K562 (cell line): ENCODE measurements around the gene SEMA3C. TPM values are rescaled to one million over a fixed set of nuclear protein-coding genes. Genes with fewer than 3 reads are reported as not detected.

Experiments used
- ATAC-seq: fragments of 200-7000 bp; cut with Tn5 transposase; 3 replicates; pipeline ENCODE4 v1.9.1; 2020; ENCODE audit warnings: moderate library complexity
- BruUV-seq: library from RNA; stranded (reverse); fragments of 400-500 nt; replicated peaks from 2 replicates; lab custom pipeline; 2021; lab: Mats Ljungman, UMichigan
- CTCF ChIA-PET: fragments of 300-600 bp; formaldehyde crosslinking; extraction: SDS; loops from one replicate; lab custom pipeline; 2021; ENCODE audit warnings: low intra/inter-chr PET ratio; lab: Yijun Ruan, JAX
- POLR2A ChIA-PET: fragments of 300-600, 350-650 bp; sonication (Branson Sonifier 250); formaldehyde crosslinking; extraction: SDS; loops from one replicate; lab custom pipeline; 2021; ENCODE audit warnings: antibody characterized with exemption, inconsistent platforms; lab: Yijun Ruan, JAX
- DNase-seq, 4 experiments: peaks; one replicate each; pipeline versions ENCODE4 v3.0.0 to v3.0.0-alpha.2; 2011 to 2018; ENCODE audit warnings: low spot score in 3 of 4, mixed read lengths in 3 of 4; ENCODE audit errors: extremely low read depth in 1 of 4
- FAIRE-seq: peaks from 2 replicates; lab custom pipeline; 2011; peaks lifted over from hg19 to GRCh38; lab: Jason Lieb, UNC
- H2AFZ ChIP-seq: 2 replicates; pipeline ENCODE4 v1.6.0; 2011; ENCODE audit warnings: low read depth, low read length, control low read depth, inconsistent platforms
- H3K27ac ChIP-seq: fragments of 200-600 bp; 3 replicates; pipeline ENCODE4 v1.8.0; 2011; ENCODE audit warnings: low read depth, mild to moderate bottlenecking, control low read depth, inconsistent platforms, low read length, moderate library complexity, mixed read lengths; ENCODE audit errors: extremely low read depth
- H3K27me3 ChIP-seq, 2 experiments: fragments of 300-600 bp in 1 of 2; 2 replicates in 1 of 2; 3 replicates in 1 of 2; pipeline versions ENCODE4 v1.6.0 to v1.8.0; 2011; ENCODE audit warnings: inconsistent platforms in 2 of 2, low read length in 2 of 2, mild to moderate bottlenecking in 1 of 2, mixed read lengths in 1 of 2, moderate library complexity in 1 of 2; ENCODE audit not compliant: control insufficient read depth in 2 of 2, insufficient read depth in 2 of 2
- H3K36me3 ChIP-seq: fragments of 300-600 bp; 3 replicates; pipeline ENCODE4 v1.8.0; 2011; ENCODE audit warnings: mild to moderate bottlenecking, low read length, inconsistent platforms; ENCODE audit not compliant: control insufficient read depth, insufficient read depth
- H3K4me1 ChIP-seq, 2 experiments: fragments of 200-600 bp in 1 of 2; replicated peaks in 1 of 2; 2 replicates in 1 of 2; 3 replicates in 1 of 2; pipeline versions ENCODE4 v1.5.1 to v1.8.0; 2011; ENCODE audit warnings: inconsistent platforms in 2 of 2, low read length in 2 of 2, mild to moderate bottlenecking in 1 of 2, mixed read lengths in 1 of 2, moderate library complexity in 1 of 2; ENCODE audit not compliant: control insufficient read depth in 2 of 2, insufficient read depth in 2 of 2
- H3K4me2 ChIP-seq: 2 replicates; pipeline ENCODE4 v1.6.1; 2011; ENCODE audit warnings: low read length, control low read depth, inconsistent platforms, mixed read lengths; ENCODE audit not compliant: insufficient read depth
- H3K4me3 ChIP-seq: fragments of 200-600 bp; sonication (generic), shearing (Covaris generic); 2 replicates; pipeline ENCODE4 v1.5.1; 2016; ENCODE audit warnings: control low read depth, inconsistent platforms
- H3K79me2 ChIP-seq: fragments of 200-600 bp; 3 replicates; pipeline ENCODE4 v1.8.0; 2011; ENCODE audit warnings: low read length, inconsistent platforms; ENCODE audit not compliant: control insufficient read depth, insufficient read depth
- H3K9ac ChIP-seq, 2 experiments: 2 replicates each; pipeline versions ENCODE4 v1.6.0 to v1.6.1; 2011; ENCODE audit warnings: low read depth in 2 of 2, low read length in 2 of 2, control low read depth in 1 of 2, inconsistent platforms in 1 of 2, mild to moderate bottlenecking in 1 of 2, mixed read lengths in 1 of 2; ENCODE audit not compliant: insufficient read depth in 1 of 2
- H3K9me1 ChIP-seq: one replicate; pipeline ENCODE4 v1.6.0; 2011; ENCODE audit warnings: inconsistent platforms, mild to moderate bottlenecking, low read length, moderate library complexity; ENCODE audit not compliant: control insufficient read depth, insufficient read depth
- H3K9me3 ChIP-seq: replicated peaks from 2 replicates; pipeline ENCODE4 v1.5.1; 2011; ENCODE audit warnings: low read depth, low read length, inconsistent platforms; ENCODE audit not compliant: control insufficient read depth, insufficient read depth
- H4K20me1 ChIP-seq: replicated peaks from 2 replicates; pipeline ENCODE4 v1.6.1; 2011; ENCODE audit warnings: low read length, inconsistent platforms, mixed read lengths; ENCODE audit not compliant: control insufficient read depth, insufficient read depth
- CBFB ChIP-seq: sonication (generic); formaldehyde crosslinking; IDR thresholded peaks from 2 replicates; pipeline ENCODE4 v1.4.0; 2020; ENCODE audit warnings: mild to moderate bottlenecking, missing genetic modification reagents
- CEBPB ChIP-seq: fragments of 450-650 bp; IDR thresholded peaks from 2 replicates; pipeline ENCODE4 v1.6.1; 2016; ENCODE audit warnings: missing genetic modification characterization, missing compliant biosample characterization
- CHD1 ChIP-seq: fragments of 200-600 bp; sonication (generic); IDR thresholded peaks from one replicate; pipeline ENCODE4 v1.6.1; 2012; ENCODE audit warnings: mild to moderate bottlenecking, moderate library complexity, low read length, inconsistent platforms
- EHMT2 ChIP-seq: fragments of 450-650 bp; IDR thresholded peaks from 2 replicates; pipeline ENCODE4 v1.6.1; 2018; ENCODE audit warnings: antibody characterized with exemption
- GATA2 ChIP-seq: sonication (generic); formaldehyde crosslinking; IDR thresholded peaks from 2 replicates; pipeline ENCODE4 v1.4.0; 2020; ENCODE audit warnings: mild to moderate bottlenecking, missing genetic modification reagents
- KDM1A ChIP-seq, 2 experiments: fragments of 450-650 bp; IDR thresholded peaks; 2 replicates each; pipeline ENCODE4 v1.6.1; 2016; ENCODE audit warnings: mild to moderate bottlenecking in 2 of 2
- KLF6 ChIP-seq: fragments of 250-450 bp; sonication (Bioruptor Pico); IDR thresholded peaks from 2 replicates; pipeline ENCODE4 v1.4.0; 2020; ENCODE audit warnings: mild to moderate bottlenecking, moderate library complexity, borderline replicate concordance
- MLLT1 ChIP-seq, 2 experiments: fragments of 450-650 bp; IDR thresholded peaks; 2 replicates each; pipeline ENCODE4 v1.6.1; 2016
- NRF1 ChIP-seq, 2 experiments: fragments of 450-650 bp; IDR thresholded peaks in 1 of 2; conservative IDR thresholded peaks in 1 of 2; 2 replicates each; pipeline ENCODE4 v1.6.1; 2014; ENCODE audit warnings: mild to moderate bottlenecking in 2 of 2
- PRPF4 ChIP-seq: fragments of 200-400 bp; formaldehyde crosslinking; IDR thresholded peaks from one replicate; pipeline ENCODE4 v1.6.1; 2017; ENCODE audit warnings: low read length, low read depth, mild to moderate bottlenecking; ENCODE audit not compliant: insufficient read depth, poor library complexity, severe bottlenecking
- SFPQ ChIP-seq: fragments of 200-400 bp; formaldehyde crosslinking; IDR thresholded peaks from 2 replicates; pipeline ENCODE4 v1.6.1; 2017; ENCODE audit warnings: mild to moderate bottlenecking, low read depth, low read length, moderate library complexity
- TAF1 ChIP-seq: IDR thresholded peaks from 2 replicates; pipeline ENCODE4 v1.6.1; 2011; ENCODE audit warnings: mild to moderate bottlenecking, low read length, moderate library complexity; ENCODE audit not compliant: insufficient read depth, control insufficient read depth, severe bottlenecking; ENCODE audit errors: extremely low read depth
- ZNF224 ChIP-seq: sonication (generic); formaldehyde crosslinking; IDR thresholded peaks from 2 replicates; pipeline ENCODE4 v1.8.0; 2022; ENCODE audit warnings: mild to moderate bottlenecking, missing genetic modification reagents
- ZNF347 ChIP-seq: fragments of 450-650 bp; formaldehyde crosslinking; IDR thresholded peaks from 2 replicates; pipeline ENCODE4 v1.4.0; 2020; ENCODE audit warnings: low read depth, mild to moderate bottlenecking, moderate library complexity
- WGBS: fragments of 100-300 bp; shearing (Covaris generic); methylation state at CpG from one replicate; pipeline ENCODE4 v1.1.6; 2016; ENCODE audit warnings: low coverage, mixed read lengths; ENCODE audit not compliant: insufficient coverage; ENCODE audit errors: missing lambda C conversion rate; 5-methylcytosine and 5-hydroxymethylcytosine counted together
- in situ Hi-C: fragments of 300-500 bp; cut with MboI; formaldehyde crosslinking; loops from 4 replicates; pipeline ENCODE4 v1.15.0; 2018; ENCODE audit warnings: inconsistent platforms, mixed read lengths
- intact Hi-C: fragments of 100-400 bp; cut with micrococcal nuclease; formaldehyde crosslinking; loops from 2 replicates; pipeline ENCODE4 v1.14.2; 2022
- polyA plus RNA-seq, 8 experiments: library from polyadenylated mRNA; depleted of rRNA in 4 of 8; stranded (reverse) in 5 of 8; unstranded in 3 of 8; fragments of >200 nt; fragmentation: Nextera tagmentation in 2 of 8; fragmentation: Illumina TruSeq in 1 of 8; extraction: Ambion mirVana in 2 of 8; extraction: Trizol in 1 of 8; gene quantifications; 2 replicates each; pipeline versions ENCODE4 v1.2.1 to v1.2.3, GENCODE V29; 2011 to 2014; ENCODE audit warnings: inconsistent platforms in 1 of 8, missing spikeins in 1 of 8
- total RNA-seq, 7 experiments: library from RNA; depleted of rRNA in 6 of 7; stranded (reverse); fragments of >200 nt in 6 of 7; fragmentation: Illumina TruSeq in 2 of 7; extraction: Trizol in 2 of 7; gene quantifications; 2 replicates each; pipeline versions ENCODE4 v1.2.1 to v1.2.3, GENCODE V29; 2011 to 2021; ENCODE audit warnings: low replicate concordance in 1 of 7

The SEMA3C gene
- total and polyA plus RNA-seq, 9 of the 15 experiments (the other 6 are each of a cell fraction or from before 2014, with no cell fraction given) = 0.04 to 0.36 (median 0.12) TPM; not detected in 3

DNA sequence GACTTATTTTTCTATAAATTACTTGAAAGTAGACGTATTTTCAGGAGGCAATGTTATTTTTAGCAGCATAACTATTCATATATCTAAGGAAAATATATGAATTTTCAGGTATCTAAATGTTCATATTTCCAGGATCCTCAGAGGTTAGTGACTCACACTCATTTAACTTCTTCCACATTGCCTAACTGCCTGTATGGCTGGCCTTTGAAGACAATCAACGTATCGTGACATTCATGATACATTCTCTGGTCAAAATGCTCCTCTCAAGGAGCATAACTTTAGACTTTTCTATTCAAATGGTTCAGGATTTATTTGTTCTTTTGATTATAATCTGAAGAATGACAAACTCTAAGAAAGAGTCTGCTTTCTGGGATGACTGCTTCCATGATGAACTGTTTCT lies 89.3 kb downstream of the SEMA3C start:
- in situ Hi-C loops = no loop called here
- CTCF ChIA-PET = no interaction called here
- TF ChIP-seq ZNF224 = no peak
- no peak for TF ChIP-seq CHD1
- TF ChIP-seq GATA2 (CRISPR knock-in tag) = no peak
- TF ChIP-seq ZNF347 (CRISPR knock-in tag) = no peak
- no peak for TF ChIP-seq PRPF4

DNA sequence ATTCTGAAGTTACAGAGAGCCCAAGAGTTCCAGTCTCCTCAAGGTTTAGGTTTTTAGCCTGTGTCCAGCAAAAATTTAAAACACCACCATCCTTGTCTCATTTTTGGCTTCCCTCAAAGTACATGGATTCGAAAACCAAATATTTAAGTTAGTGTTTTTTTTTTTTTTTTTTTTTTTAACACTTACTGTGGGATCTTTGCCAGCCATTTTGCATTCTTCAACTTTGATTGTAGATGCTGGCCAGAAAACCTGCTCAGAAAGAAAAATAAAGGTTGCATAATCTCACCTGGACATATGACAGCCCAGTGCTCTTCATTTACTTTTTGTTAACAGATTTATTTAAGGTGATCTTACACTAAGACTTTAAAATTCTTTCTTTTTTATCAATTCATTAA lies 91.6 kb downstream of the SEMA3C start:
- Histone ChIP-seq H3K4me2 (no peak overlapping the region), H3K9me3 (no peaks in the 10 kb centered on the region), H3K36me3 (no peaks in the 10 kb centered on the region), H3K9ac (no peak overlapping the region), H3K27me3 (no peaks in the 10 kb centered on the region), H3K79me2 (no peaks in the 10 kb centered on the region), H4K20me1 (no peaks in the 10 kb centered on the region), H3K4me1 (no peaks in the 10 kb centered on the region), H3K9me1 (no peaks in the 10 kb centered on the region), H3K4me3 (no peak overlapping the region), H2AFZ (no peak overlapping the region), H3K27ac (no peak overlapping the region)
- POLR2A ChIA-PET = no interaction called here
- intact Hi-C loops = no loop called here
- 0% methylated on average over 1 of the region's 1 CpG for WGBS
- FAIRE-seq (no peak), ATAC-seq (no peak), DNase-seq (no peak)
- in situ Hi-C loops = no loop called here
- CTCF ChIA-PET = no interaction called here
- BruUV-seq = no TSS peak
- TF ChIP-seq KLF6 (CRISPR knock-in tag) = no peak
- TF ChIP-seq EHMT2 = no peak
- TF ChIP-seq MLLT1 (IDR thresholded peaks at IDR 0.05) = no peak
- no peak for TF ChIP-seq CBFB (CRISPR knock-in tag)
- TF ChIP-seq CEBPB (tag) = no peak
- TF ChIP-seq NRF1 (conservative IDR thresholded peaks at IDR 0.05 in 1 of 2, IDR thresholded peaks at IDR 0.05 in 1 of 2) = no peak
- TF ChIP-seq TAF1 = no peak
- no peak for TF ChIP-seq SFPQ
- no peak for TF ChIP-seq KDM1A (IDR thresholded peaks at IDR 0.05)

More for the DNA sequence above, 89.3 kb downstream of the SEMA3C start:
- intact Hi-C loops = no loop called here
- Histone ChIP-seq H3K9ac (no peak overlapping the region), H2AFZ (no peak overlapping the region), H3K27ac (no peak overlapping the region), H3K27me3 (no peaks in the 10 kb centered on the region), H3K9me1 (no peaks in the 10 kb centered on the region), H3K4me1 (no peaks in the 10 kb centered on the region), H3K4me3 (no peak overlapping the region), H4K20me1 (no peaks in the 10 kb centered on the region), H3K4me2 (no peak overlapping the region), H3K36me3 (no peaks in the 10 kb centered on the region), H3K9me3 (no peaks in the 10 kb centered on the region), H3K79me2 (no peaks in the 10 kb centered on the region)
- ATAC-seq (no peak), DNase-seq (no peak), FAIRE-seq (no peak)
- WGBS = 0% methylated on average over 3 of the region's 3 CpGs
- POLR2A ChIA-PET = interaction anchor here (1.2 kb wide), 1 partner anchor 12 kb away, joined by 4 read pairs; no protein-coding TSS in a partner anchor
- no TSS peak for BruUV-seq
